K562 (cell line): ENCODE results near the gene ASB7.

ENCODE experiments used
- CHD1 ChIP-seq: fragments of 200-600 bp; sonication (generic); IDR thresholded peaks from one replicate; pipeline ENCODE4 v1.6.1; 2012; ENCODE audit warnings: mild to moderate bottlenecking, moderate library complexity, low read length, inconsistent platforms
- FOSL1 ChIP-seq: fragments of 200-800 bp; sonication (Bioruptor generic); conservative IDR thresholded peaks from 2 replicates; pipeline ENCODE4 v1.6.1; 2016; ENCODE audit warnings: missing genetic modification characterization, missing compliant biosample characterization
- MAFF ChIP-seq: IDR thresholded peaks from 2 replicates; pipeline ENCODE4 v1.6.1; 2012; ENCODE audit warnings: low read length, improper control_type of control experiment
- PTBP1 ChIP-seq: fragments of 200-400 bp; formaldehyde crosslinking; IDR thresholded peaks from 2 replicates; pipeline ENCODE4 v1.6.1; 2017; ENCODE audit warnings: low read depth, low read length
- RCOR1 ChIP-seq, 2 experiments: IDR thresholded peaks; 2 replicates each; pipeline ENCODE4 v1.6.1; 2012; ENCODE audit warnings: low read depth in 2 of 2, low read length in 2 of 2, borderline replicate concordance in 1 of 2, improper control_type of control experiment in 1 of 2
- SIN3A ChIP-seq, 2 experiments: fragments of 150-350 bp in 1 of 2; IDR thresholded peaks; 2 replicates each; pipeline ENCODE4 v1.6.1; 2011 to 2016; ENCODE audit warnings: borderline replicate concordance in 2 of 2, low read depth in 2 of 2, low read length in 2 of 2, mild to moderate bottlenecking in 2 of 2, moderate library complexity in 2 of 2; ENCODE audit not compliant: control insufficient read depth in 1 of 2
- SPI1 ChIP-seq: IDR thresholded peaks from 2 replicates; pipeline ENCODE4 v1.6.1; 2011; ENCODE audit warnings: low read depth, low read length, control low read depth, borderline replicate concordance
- SRSF9 ChIP-seq: fragments of 200-400 bp; formaldehyde crosslinking; IDR thresholded peaks from 2 replicates; pipeline ENCODE4 v1.6.1; 2017; ENCODE audit warnings: low read depth, low read length, borderline replicate concordance
- ZNF695 ChIP-seq: fragments of 450-650 bp; formaldehyde crosslinking; IDR thresholded peaks from 2 replicates; pipeline ENCODE4 v1.4.0; 2020; ENCODE audit warnings: mild to moderate bottlenecking, moderate library complexity
- TF ChIP-seq, protein P1 (sequence below), 3 experiments: IDR thresholded peaks in 2 of 3; conservative IDR thresholded peaks in 1 of 3; 2 replicates each; pipeline ENCODE4 v1.5.1; 2011 to 2012; ENCODE audit warnings: low read length in 3 of 3, mild to moderate bottlenecking in 3 of 3, control low read depth in 2 of 3, improper control_type of control experiment in 1 of 3, inconsistent platforms in 1 of 3, low read depth in 1 of 3, mixed read lengths in 1 of 3, moderate library complexity in 1 of 3; ENCODE audit not compliant: insufficient read depth in 2 of 3

DNA sequence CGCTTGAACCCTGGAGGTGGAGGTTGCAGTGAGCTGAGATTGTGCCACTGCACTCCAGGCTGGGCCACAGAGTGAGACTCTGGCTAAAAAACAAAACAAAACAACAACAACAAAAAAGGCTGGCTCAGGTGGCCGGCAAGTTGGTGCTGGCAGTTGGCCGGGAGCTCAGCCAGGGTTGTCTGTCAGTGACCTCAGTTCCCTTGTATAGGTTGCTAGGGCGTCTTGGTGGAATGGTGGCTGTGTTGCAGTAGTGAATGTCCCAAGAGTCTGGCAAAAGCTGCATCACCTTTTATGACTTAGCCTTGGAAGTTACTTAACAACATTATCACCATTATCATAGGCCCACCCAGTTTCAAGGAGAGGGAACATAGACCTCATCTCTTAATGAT is 40.6 kb downstream of the ASB7 start:
- no peak for TF ChIP-seq SPI1
- no peak for TF ChIP-seq MAFF
- no peak for TF ChIP-seq CHD1
- TF ChIP-seq FOSL1 (tag), result no peak
- TF ChIP-seq RCOR1 (IDR thresholded peaks at IDR 0.05; ENCODE audit: borderline replicate concordance in 1 of 2, low read depth in 2 of 2, low read length in 2 of 2), result no peak
- TF ChIP-seq SRSF9, result no peak
- TF ChIP-seq, protein P1, sequence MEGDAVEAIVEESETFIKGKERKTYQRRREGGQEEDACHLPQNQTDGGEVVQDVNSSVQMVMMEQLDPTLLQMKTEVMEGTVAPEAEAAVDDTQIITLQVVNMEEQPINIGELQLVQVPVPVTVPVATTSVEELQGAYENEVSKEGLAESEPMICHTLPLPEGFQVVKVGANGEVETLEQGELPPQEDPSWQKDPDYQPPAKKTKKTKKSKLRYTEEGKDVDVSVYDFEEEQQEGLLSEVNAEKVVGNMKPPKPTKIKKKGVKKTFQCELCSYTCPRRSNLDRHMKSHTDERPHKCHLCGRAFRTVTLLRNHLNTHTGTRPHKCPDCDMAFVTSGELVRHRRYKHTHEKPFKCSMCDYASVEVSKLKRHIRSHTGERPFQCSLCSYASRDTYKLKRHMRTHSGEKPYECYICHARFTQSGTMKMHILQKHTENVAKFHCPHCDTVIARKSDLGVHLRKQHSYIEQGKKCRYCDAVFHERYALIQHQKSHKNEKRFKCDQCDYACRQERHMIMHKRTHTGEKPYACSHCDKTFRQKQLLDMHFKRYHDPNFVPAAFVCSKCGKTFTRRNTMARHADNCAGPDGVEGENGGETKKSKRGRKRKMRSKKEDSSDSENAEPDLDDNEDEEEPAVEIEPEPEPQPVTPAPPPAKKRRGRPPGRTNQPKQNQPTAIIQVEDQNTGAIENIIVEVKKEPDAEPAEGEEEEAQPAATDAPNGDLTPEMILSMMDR (IDR thresholded peaks at IDR 0.05 in 2 of 3, conservative IDR thresholded peaks at IDR 0.05 in 1 of 3; ENCODE audit: insufficient read depth in 2 of 3, low read depth in 1 of 3, low read length in 3 of 3), result no peak
- TF ChIP-seq SIN3A (IDR thresholded peaks at IDR 0.05; ENCODE audit: borderline replicate concordance in 2 of 2, control insufficient read depth in 1 of 2, low read depth in 2 of 2, low read length in 2 of 2), result no peak
- no peak for TF ChIP-seq ZNF695 (CRISPR knock-in tag)
- TF ChIP-seq PTBP1, result no peak
